Astrocyte (in vitro differentiated cells and primary cell): ENCODE results near the gene TMBIM1. TPM values are rescaled to one million over a fixed set of nuclear protein-coding genes. Genes with fewer than 3 reads are reported as not detected.
"Not testable (repeated sequence)": the region's sequence is repeated elsewhere in the genome, so short reads cannot be mapped to it uniquely, and the experiment has no call there.

Experiments used
- DNase-seq: peaks from one replicate; pipeline ENCODE4 v3.0.0-alpha.2; 2010; ENCODE audit warnings: low read depth
- FAIRE-seq: peaks from 2 replicates; lab custom pipeline; 2011; peaks lifted over from hg19 to GRCh38; lab: Jason Lieb, UNC
- H2AFZ ChIP-seq: 2 replicates; pipeline ENCODE4 v1.6.0; 2012; ENCODE audit warnings: low read depth, low read length, inconsistent platforms
- H3K27ac ChIP-seq: 2 replicates; pipeline ENCODE4 v1.5.1; 2011; ENCODE audit warnings: low read depth, low read length, inconsistent platforms
- H3K27me3 ChIP-seq: 2 replicates; pipeline ENCODE4 v1.6.0; 2011; ENCODE audit warnings: low read length, inconsistent platforms; ENCODE audit not compliant: insufficient read depth
- H3K36me3 ChIP-seq: 2 replicates; pipeline ENCODE4 v1.5.1; 2011; ENCODE audit warnings: low read length, inconsistent platforms; ENCODE audit not compliant: insufficient read depth
- H3K4me1 ChIP-seq: 2 replicates; pipeline ENCODE4 v1.5.1; 2011; ENCODE audit warnings: low read length, inconsistent platforms; ENCODE audit not compliant: insufficient read depth
- H3K4me2 ChIP-seq: 2 replicates; pipeline ENCODE4 v1.6.0; 2012; ENCODE audit warnings: low read length, inconsistent platforms
- H3K4me3 ChIP-seq: 2 replicates; pipeline ENCODE4 v1.5.1; 2011; ENCODE audit warnings: low read depth, mild to moderate bottlenecking, low read length, inconsistent platforms; ENCODE audit not compliant: insufficient read depth
- H3K79me2 ChIP-seq: 2 replicates; pipeline ENCODE4 v1.6.0; 2012; ENCODE audit warnings: mild to moderate bottlenecking, low read length, inconsistent platforms; ENCODE audit not compliant: insufficient read depth
- H3K9ac ChIP-seq: 2 replicates; pipeline ENCODE4 v1.6.0; 2012; ENCODE audit warnings: mild to moderate bottlenecking, low read length, inconsistent platforms
- H3K9me3 ChIP-seq: 2 replicates; pipeline ENCODE4 v1.5.1; 2012; ENCODE audit warnings: low read depth, mild to moderate bottlenecking, low read length, inconsistent platforms; ENCODE audit not compliant: insufficient read depth
- H4K20me1 ChIP-seq: 2 replicates; pipeline ENCODE4 v1.6.0; 2012; ENCODE audit warnings: low read length, inconsistent platforms; ENCODE audit not compliant: insufficient read depth
- H3K27ac Mint-ChIP-seq: one replicate; pipeline ENCODE4 v1.8.0; 2021; ENCODE audit warnings: mild to moderate bottlenecking, mixed read lengths; ENCODE audit not compliant: unreplicated experiment
- H3K27me3 Mint-ChIP-seq: one replicate; pipeline ENCODE4 v1.8.0; 2021; ENCODE audit warnings: low read depth, mixed read lengths; ENCODE audit not compliant: unreplicated experiment
- H3K36me3 Mint-ChIP-seq: one replicate; pipeline ENCODE4 v1.8.0; 2021; ENCODE audit warnings: low read depth, mixed read lengths; ENCODE audit not compliant: unreplicated experiment
- H3K4me1 Mint-ChIP-seq: one replicate; pipeline ENCODE4 v1.8.0; 2021; ENCODE audit warnings: low read depth, mixed read lengths; ENCODE audit not compliant: unreplicated experiment
- H3K4me3 Mint-ChIP-seq: one replicate; pipeline ENCODE4 v1.8.0; 2021; ENCODE audit warnings: mild to moderate bottlenecking, moderate library complexity, mixed read lengths; ENCODE audit not compliant: unreplicated experiment
- H3K9me3 Mint-ChIP-seq: one replicate; pipeline ENCODE4 v1.8.0; 2021; ENCODE audit warnings: mild to moderate bottlenecking, mixed read lengths; ENCODE audit not compliant: unreplicated experiment
- CTCF ChIP-seq: IDR thresholded peaks from 2 replicates; pipeline ENCODE4 v1.5.1; 2011; ENCODE audit warnings: low read depth, mild to moderate bottlenecking, inconsistent platforms, low read length, moderate library complexity; ENCODE audit not compliant: insufficient read depth
- EZH2 ChIP-seq: IDR thresholded peaks from 2 replicates; pipeline ENCODE4 v1.6.1; 2012; ENCODE audit warnings: mild to moderate bottlenecking, low read length, inconsistent platforms; ENCODE audit not compliant: insufficient read depth
- total RNA-seq: library from RNA; stranded (reverse); gene quantifications from 2 replicates; pipeline ENCODE4 v1.2.1, GENCODE V29; 2021

Gene TMBIM1
- total RNA-seq, 1 donor from 2014 or later = 37.2 TPM

GRCh38 chr2:218273908-218274249 is 18.4 kb downstream of the TMBIM1 start:
- peaks cover 10% of the 10 kb centered on the region for H3K36me3 Mint-ChIP-seq
- no peaks in the 10 kb centered on the region for H3K27me3 ChIP-seq
- no peaks in the 10 kb centered on the region for H3K27me3 Mint-ChIP-seq
- H3K79me2 ChIP-seq = peaks cover 28% of the 10 kb centered on the region
- peaks cover 17% of the 10 kb centered on the region for H3K4me1 ChIP-seq
- no peaks in the 10 kb centered on the region for H3K9me3 Mint-ChIP-seq
- H3K4me3 Mint-ChIP-seq = no peak overlapping the region
- peaks cover 11% of the 10 kb centered on the region for H3K4me1 Mint-ChIP-seq
- DNase-seq (no peak), FAIRE-seq (no peak)
- H3K9me3 ChIP-seq = no peaks in the 10 kb centered on the region
- no peak overlapping the region for H3K9ac ChIP-seq
- TF ChIP-seq EZH2 (no peak), CTCF (no peak)
- H3K36me3 ChIP-seq = peaks cover 38% of the 10 kb centered on the region
- H3K27ac ChIP-seq = no peak overlapping the region
- H2AFZ ChIP-seq = no peak overlapping the region
- H3K4me2 ChIP-seq = no peak overlapping the region
- H3K4me3 ChIP-seq = no peak overlapping the region
- H4K20me1 ChIP-seq = peaks cover 8% of the 10 kb centered on the region
- no peak overlapping the region for H3K27ac Mint-ChIP-seq

- Histone ChIP-seq H3K4me1 (peaks cover 17% of the 10 kb centered on the region), H3K4me2 (peak overlapping the region; percentile 51), H3K36me3 (peaks cover 33% of the 10 kb centered on the region), H3K9ac (peak overlapping the region; percentile 42), H3K79me2 (peaks cover 29% of the 10 kb centered on the region)
- H3K27me3 Mint-ChIP-seq, H4K20me1 ChIP-seq, H3K36me3 Mint-ChIP-seq, H3K9me3 ChIP-seq, H3K4me3 ChIP-seq, H3K27ac Mint-ChIP-seq, DNase-seq, H3K4me3 Mint-ChIP-seq, H3K27ac ChIP-seq, H3K27me3 ChIP-seq, H2AFZ ChIP-seq, H3K9me3 Mint-ChIP-seq, FAIRE-seq: not testable (repeated sequence)
- peaks cover 12% of the 10 kb centered on the region for H3K4me1 Mint-ChIP-seq
These were observed 18.9 kb downstream of the TMBIM1 start for GRCh38 chr2:218273214-218273907.

GRCh38 chr2:218272531-218273212 is 19.6 kb downstream of the TMBIM1 start:
- H3K4me3 Mint-ChIP-seq = no peak overlapping the region
- H3K9ac ChIP-seq = peak overlapping the region; percentile 42
- peaks cover 17% of the 10 kb centered on the region for H3K4me1 ChIP-seq
- H3K27ac ChIP-seq = no peak overlapping the region
- peaks cover 32% of the 10 kb centered on the region for H3K36me3 ChIP-seq
- no peaks in the 10 kb centered on the region for H3K27me3 Mint-ChIP-seq
- H3K36me3 Mint-ChIP-seq = peaks cover 10% of the 10 kb centered on the region
- TF ChIP-seq EZH2 = no peak
- peak; percentile 81 for TF ChIP-seq CTCF
- DNase-seq = peak; percentile 70
- H3K9me3 ChIP-seq = no peaks in the 10 kb centered on the region
- no peak for FAIRE-seq
- H3K4me1 Mint-ChIP-seq = peaks cover 12% of the 10 kb centered on the region
- peaks cover 10% of the 10 kb centered on the region for H4K20me1 ChIP-seq
- no peaks in the 10 kb centered on the region for H3K27me3 ChIP-seq
- H3K27ac Mint-ChIP-seq = no peak overlapping the region
- peaks cover 30% of the 10 kb centered on the region for H3K79me2 ChIP-seq
- no peak overlapping the region for H3K4me3 ChIP-seq
- no peaks in the 10 kb centered on the region for H3K9me3 Mint-ChIP-seq
- peak overlapping the region; percentile 51 for H3K4me2 ChIP-seq
- H2AFZ ChIP-seq = no peak overlapping the region
